Thymus (tissue), 11 donors: ENCODE data around the gene HM13. TPM values are rescaled to one million over a fixed set of nuclear protein-coding genes. Genes with fewer than 3 reads are reported as not detected.
A peak's percentile ranks its signal among the peaks of the same experiment; 100 is the strongest.
"Not testable (repeated sequence)": the region's sequence is repeated elsewhere in the genome, so short reads cannot be mapped to it uniquely, and the experiment has no call there.

Source experiments
- DNase-seq, 9 donors: peaks; one replicate each; pipeline ENCODE4 v3.0.0-alpha.2; 2013; ENCODE audit warnings: low spot score in 9 of 9, low read depth in 6 of 9, missing footprints in 1 of 9
- H3K27ac ChIP-seq, 2 donors: one replicate each; pipeline ENCODE4 v1.5.1; 2013; ENCODE audit warnings: control low read depth in 1 of 2, low read depth in 1 of 2, low read length in 1 of 2, mild to moderate bottlenecking in 1 of 2, moderate library complexity in 1 of 2
- H3K27me3 ChIP-seq, 2 donors: one replicate each; pipeline ENCODE4 v1.5.1; 2013; ENCODE audit warnings: low read length in 1 of 2; ENCODE audit not compliant: control insufficient read depth in 2 of 2, insufficient read depth in 1 of 2
- H3K36me3 ChIP-seq, 2 donors: one replicate each; pipeline ENCODE4 v1.5.1; 2013; ENCODE audit warnings: low read length in 1 of 2, mild to moderate bottlenecking in 1 of 2, moderate library complexity in 1 of 2; ENCODE audit not compliant: control insufficient read depth in 2 of 2, insufficient read depth in 2 of 2
- H3K4me1 ChIP-seq, 2 donors: one replicate each; pipeline ENCODE4 v1.5.1; 2013; ENCODE audit warnings: low read length in 2 of 2; ENCODE audit not compliant: control insufficient read depth in 2 of 2, insufficient read depth in 2 of 2
- H3K4me3 ChIP-seq, 2 donors: one replicate each; pipeline ENCODE4 v1.5.1; 2013; ENCODE audit warnings: low read length in 2 of 2, control low read depth in 1 of 2, mild to moderate bottlenecking in 1 of 2
- H3K9me3 ChIP-seq, 2 donors: one replicate each; pipeline ENCODE4 v1.5.1; 2013; ENCODE audit warnings: low read length in 1 of 2, mild to moderate bottlenecking in 1 of 2; ENCODE audit not compliant: control insufficient read depth in 2 of 2, insufficient read depth in 1 of 2
- WGBS: extraction: QIAGEN DNeasy Blood & Tissue Kit; methylation state at CpG from one replicate; pipeline ENCODE4 v1.1.7; 2013; 5-methylcytosine and 5-hydroxymethylcytosine counted together
- polyA plus RNA-seq: library from polyadenylated mRNA; stranded (reverse); fragments of 200-250 nt; gene quantifications from one replicate; pipeline ENCODE4 v1.2.3, GENCODE V29; 2013
- total RNA-seq: library from RNA; stranded (reverse); fragments of 120-200 nt; gene quantifications from one replicate; pipeline ENCODE4 v1.2.4, GENCODE V29; 2013
- donor health status: healthy.

The HM13 gene
- total and polyA plus RNA-seq, 2 donors: 23.9 to 87.5 TPM

DNA sequence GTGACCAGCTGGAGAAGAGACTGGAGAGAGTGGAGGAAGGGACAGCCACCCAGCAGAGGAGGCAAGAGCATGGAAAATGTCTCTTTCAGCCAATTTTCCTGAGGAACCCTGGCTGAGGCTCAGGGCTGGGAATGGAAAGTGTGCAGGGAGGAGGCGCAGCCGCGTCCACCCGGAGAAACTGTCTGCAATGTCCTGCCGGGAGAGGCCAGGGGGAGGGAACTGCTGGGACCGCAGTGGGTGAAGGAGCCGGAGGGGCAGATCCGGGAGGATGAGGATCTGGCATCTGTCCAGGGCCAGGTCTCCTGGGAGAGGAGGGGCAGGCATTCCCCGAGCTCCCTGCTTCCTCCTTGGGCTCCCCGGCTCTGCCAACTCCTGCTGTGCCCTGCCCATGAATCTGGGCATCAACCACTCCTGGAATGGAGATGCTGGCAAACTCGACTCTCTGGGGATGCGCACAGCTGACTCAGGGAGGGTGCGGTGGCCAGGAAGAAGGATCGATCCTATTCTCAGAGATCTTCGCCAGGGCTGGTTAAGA, 17.4 kb upstream of the HM13 start:
- Histone ChIP-seq H3K36me3 (no peaks in the 10 kb centered on the region), H3K4me3 (no peak overlapping the region), H3K27me3 (peaks cover 0 to 5% of the 10 kb centered on the region in 2 donors), H3K4me1 (no peaks in the 10 kb centered on the region), H3K9me3 (no peaks in the 10 kb centered on the region), H3K27ac (no peak overlapping the region)
- DNase-seq: no peak
- WGBS: 73% methylated on average over 15 of the region's 15 CpGs

DNA sequence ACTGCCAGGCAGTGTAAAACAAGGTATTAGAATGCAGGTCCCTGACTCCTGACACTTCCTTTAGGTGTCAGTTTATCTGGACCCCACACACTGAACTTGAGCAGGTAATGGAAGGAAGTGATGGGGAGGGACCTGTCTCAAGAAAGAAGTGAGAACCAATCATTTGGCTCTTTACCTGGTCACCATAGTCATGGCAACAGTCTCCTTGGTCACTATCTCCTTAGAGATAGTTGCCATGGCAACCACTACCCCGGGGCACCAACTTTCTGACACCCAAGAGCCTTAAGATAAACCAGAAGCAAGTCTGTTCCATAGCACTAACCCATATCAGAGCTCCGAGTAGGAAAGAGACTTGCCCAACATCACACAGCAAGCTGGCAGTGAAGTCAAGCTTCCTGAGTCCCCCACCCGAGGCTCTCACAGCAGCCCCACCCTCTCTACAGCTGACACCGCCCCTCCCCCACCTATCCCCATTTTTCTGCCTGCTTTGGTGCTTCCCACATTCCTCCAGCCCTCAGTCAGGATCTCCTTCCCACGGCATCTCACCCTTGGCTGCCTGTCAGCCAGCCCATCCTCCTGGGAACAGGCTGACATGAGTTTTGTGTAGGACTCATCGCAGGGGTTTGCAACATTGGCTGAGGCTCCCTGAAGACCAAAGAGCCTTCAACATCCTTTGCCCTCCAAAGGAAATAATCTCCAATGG, 16.3 kb upstream of the HM13 start:
- Histone ChIP-seq H3K36me3 (no peaks in the 10 kb centered on the region), H3K4me1 (no peaks in the 10 kb centered on the region), H3K4me3 (no peak overlapping the region), H3K27me3 (peaks cover 0 to 8% of the 10 kb centered on the region in 2 donors), H3K9me3 (no peaks in the 10 kb centered on the region), H3K27ac (no peak overlapping the region)
- WGBS: 62% methylated on average over 6 of the region's 6 CpGs
- no peak for DNase-seq

DNA sequence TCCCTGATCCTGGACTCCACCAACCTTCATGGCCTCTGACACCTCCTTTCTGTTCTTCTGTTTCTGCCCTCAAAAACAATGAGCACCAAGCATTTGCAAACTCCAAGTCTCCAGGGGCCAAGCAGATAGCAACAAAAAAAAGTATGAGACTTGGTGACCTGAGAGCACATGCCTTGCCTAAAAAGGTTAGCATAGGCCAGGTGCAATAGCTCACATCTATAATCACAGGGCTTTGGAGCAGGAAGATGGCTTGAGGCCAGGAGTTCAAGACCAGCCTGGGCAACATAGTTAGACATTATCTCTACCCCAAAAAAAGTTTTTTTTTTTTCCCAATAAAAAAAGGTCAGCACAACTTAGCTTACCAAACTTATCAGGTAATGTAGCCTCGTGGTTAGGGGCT, 13.7 kb upstream of the HM13 start:
- no peak overlapping the region for H3K4me3 ChIP-seq
- H3K9me3 ChIP-seq: no peaks in the 10 kb centered on the region
- DNase-seq: no peak
- no peak overlapping the region for H3K27ac ChIP-seq
- H3K36me3 ChIP-seq: no peaks in the 10 kb centered on the region
- H3K4me1 ChIP-seq: no peaks in the 10 kb centered on the region
- 61% methylated on average over 1 of the region's 1 CpG for WGBS
- peaks cover 0 to 11% of the 10 kb centered on the region in 2 donors for H3K27me3 ChIP-seq

DNA sequence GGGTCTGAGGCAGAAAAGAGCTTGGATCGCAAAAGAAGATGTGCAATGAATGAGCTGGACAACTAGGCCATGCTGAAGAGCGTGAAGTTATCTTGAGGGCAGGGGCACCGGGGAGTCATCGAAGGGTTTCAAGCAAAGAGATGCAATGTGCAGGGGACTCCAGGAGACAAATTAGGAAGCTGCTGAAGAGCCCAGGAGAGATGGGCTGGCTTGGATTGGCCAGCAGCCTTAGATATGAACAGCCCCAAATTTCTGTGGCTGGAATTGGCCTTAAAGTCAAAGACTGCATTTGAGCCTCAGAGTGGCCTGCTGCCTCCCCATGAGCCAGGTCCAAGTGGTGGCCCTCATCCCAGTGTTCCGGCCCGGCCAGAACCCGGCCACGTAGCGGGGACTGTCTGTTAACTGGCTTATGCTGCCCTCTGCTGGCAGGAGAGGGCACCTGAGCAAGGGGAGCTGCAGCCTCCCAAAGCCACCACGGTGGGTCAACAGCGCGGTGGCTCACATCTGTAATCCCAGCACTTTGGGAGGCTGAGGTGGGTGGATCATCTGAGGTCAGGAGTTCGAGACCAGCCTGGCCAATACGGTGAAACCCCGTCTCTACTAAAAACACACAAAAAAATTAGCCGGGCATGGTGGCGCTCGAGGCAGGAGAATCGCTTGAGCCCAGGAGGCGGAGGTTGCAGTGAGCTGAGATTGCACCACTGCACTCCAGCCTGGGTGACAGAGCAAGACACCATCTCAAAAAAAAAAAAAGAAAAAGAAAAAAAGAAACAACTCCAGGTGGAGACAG, 11.2 kb upstream of the HM13 start:
- H3K4me3 ChIP-seq, H3K4me1 ChIP-seq, H3K9me3 ChIP-seq, H3K36me3 ChIP-seq, H3K27ac ChIP-seq, H3K27me3 ChIP-seq: not testable (repeated sequence)
- WGBS: 37% methylated on average over 20 of the region's 20 CpGs
- peak; percentile 19 to 72 (median 58) for DNase-seq

DNA sequence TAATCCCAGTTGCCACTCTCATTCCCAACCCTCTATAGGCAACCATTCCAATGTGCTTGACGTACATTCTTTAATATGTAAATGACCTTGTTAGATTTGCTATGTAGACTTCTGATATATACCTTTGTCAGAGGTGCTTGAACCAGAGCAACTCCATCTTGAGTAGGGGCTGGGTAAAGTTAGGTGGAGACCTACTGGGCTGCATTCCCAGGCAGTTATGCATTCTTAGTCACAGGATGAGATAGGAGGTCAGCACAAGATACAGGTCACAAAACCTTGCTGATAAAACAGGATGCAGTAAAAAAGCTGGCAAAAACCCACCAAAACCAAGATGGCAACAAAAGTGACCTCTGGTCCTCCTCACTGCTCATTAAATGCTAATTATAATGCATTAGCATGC, 8.3 kb upstream of the HM13 start:
- Histone ChIP-seq H3K4me1 (no peaks in the 10 kb centered on the region), H3K4me3 (no peak overlapping the region), H3K36me3 (no peaks in the 10 kb centered on the region), H3K27ac (no peak overlapping the region), H3K27me3 (peaks cover 0 to 6% of the 10 kb centered on the region in 2 donors), H3K9me3 (no peaks in the 10 kb centered on the region)
- WGBS: 95% methylated on average over 1 of the region's 1 CpG
- no peak for DNase-seq

DNA sequence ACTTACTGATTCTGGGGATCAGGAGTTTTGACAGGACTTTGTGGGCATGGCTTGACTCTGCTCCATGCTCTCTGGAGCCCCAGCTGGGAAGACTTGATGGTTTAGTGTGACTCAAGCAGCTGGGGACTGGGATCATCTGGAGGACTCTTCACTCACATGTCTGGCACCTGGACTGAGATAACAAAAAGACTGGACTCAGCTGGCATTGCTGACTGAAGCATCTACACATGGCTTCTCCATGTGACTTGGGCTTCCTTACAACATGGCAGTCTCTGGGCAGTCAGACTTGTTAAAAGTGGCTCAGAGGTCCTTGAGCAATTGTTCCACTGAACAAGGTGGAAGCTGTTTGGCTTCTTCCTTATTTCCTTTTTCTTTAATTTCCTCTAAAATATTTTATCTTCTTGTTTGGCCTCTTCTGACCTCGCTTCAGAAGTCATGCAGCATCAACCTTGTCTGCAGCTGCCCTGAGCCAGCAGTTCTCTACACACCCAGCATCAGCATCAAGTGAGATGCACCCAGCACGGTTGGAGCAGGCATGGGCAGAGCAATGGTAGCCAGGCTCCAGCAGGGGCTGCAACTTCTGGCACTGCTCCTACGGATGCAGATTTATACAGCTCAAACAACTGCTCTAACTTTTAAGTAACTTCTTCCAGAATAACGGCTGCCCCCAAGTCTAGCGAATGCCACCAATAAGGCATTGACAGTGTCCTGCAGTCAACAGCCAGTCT, 5.6 kb upstream of the HM13 start:
- no peak for DNase-seq
- Histone ChIP-seq H3K27ac (no peak overlapping the region), H3K9me3 (no peaks in the 10 kb centered on the region), H3K4me1 (no peaks in the 10 kb centered on the region), H3K36me3 (no peaks in the 10 kb centered on the region), H3K4me3 (no peak overlapping the region), H3K27me3 (peaks cover 0 to 1% of the 10 kb centered on the region in 2 donors)
- 94% methylated on average over 5 of the region's 5 CpGs for WGBS

DNA sequence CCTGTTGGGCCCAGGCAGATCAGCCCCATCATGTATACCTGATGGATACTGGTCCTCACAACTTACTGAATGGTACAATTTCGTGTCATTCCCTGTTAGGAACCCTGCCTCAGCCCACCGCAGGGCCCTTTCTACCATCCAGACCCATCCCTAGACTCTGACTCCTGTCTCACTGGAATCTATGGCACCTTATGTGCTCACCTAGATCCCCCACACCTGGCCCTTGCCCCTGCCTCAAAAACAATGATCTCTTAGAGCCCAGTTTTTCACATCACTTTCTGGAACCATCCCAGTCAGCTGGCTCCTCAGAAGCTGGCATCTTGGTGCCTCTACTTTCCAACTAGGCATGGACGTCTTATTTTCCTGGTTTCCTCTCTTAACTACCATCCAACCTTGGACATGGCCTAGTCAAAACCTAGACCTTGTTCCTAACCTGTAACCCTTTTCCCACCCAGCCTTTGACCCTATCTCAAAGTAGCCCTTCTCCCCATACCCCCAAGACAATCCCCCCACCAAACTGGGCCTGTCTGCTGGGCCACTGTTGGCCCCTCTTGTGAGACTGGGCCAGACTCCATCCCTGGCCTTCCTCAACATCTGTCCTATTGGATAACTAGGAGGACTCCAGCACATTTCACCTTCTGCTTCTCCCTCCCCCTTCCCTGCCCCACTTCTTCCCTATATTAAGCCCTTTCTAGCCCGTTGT, 981 bp downstream of the HM13 start:
- Histone ChIP-seq H3K4me3 (peak overlapping the region; percentile 96 to 97), H3K27ac (no peak overlapping the region), H3K9me3 (no peaks in the 10 kb centered on the region), H3K4me1 (peaks cover 15 to 24% of the 10 kb centered on the region in 2 donors), H3K36me3 (peaks cover 0 to 5% of the 10 kb centered on the region in 2 donors), H3K27me3 (no peaks in the 10 kb centered on the region)
- WGBS: 24% methylated on average over 4 of the region's 4 CpGs
- peak in 1 of 9 donors; percentile 11 for DNase-seq

DNA sequence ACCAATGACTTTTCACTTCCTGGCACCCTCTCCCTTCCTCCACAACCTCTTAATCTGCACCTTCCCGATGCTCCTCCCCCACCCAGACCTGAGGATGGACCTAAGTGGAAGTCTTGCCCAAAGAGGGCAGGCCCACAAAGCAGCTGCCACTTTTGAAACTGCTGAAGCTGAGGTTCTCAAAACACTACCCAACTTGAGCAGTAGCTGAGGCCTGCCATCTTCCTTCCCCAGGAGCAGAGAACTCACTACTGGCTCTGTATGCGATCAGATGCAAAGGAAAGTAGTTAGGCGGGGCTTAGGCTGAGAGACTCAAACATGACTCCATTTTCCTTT, 1.5 kb downstream of the HM13 start:
- 73% methylated on average over 3 of the region's 3 CpGs for WGBS
- Histone ChIP-seq H3K36me3 (peaks cover 2 to 5% of the 10 kb centered on the region in 2 donors), H3K4me1 (peaks cover 15 to 24% of the 10 kb centered on the region in 2 donors), H3K9me3 (no peaks in the 10 kb centered on the region), H3K27ac (no peak overlapping the region), H3K27me3 (no peaks in the 10 kb centered on the region), H3K4me3 (peak overlapping the region; percentile 96 to 97)
- no peak for DNase-seq
